ENCODE data around the gene ATP7B. TPM values are rescaled to one million over a fixed set of nuclear protein-coding genes. Genes with fewer than 3 reads are reported as not detected.
"Not testable (repeated sequence)": the region's sequence is repeated elsewhere in the genome, so short reads cannot be mapped to it uniquely, and the experiment has no call there.

Gene ATP7B
- total RNA-seq, 1 experiment from 2014 or later: 4.4 TPM

DNA sequence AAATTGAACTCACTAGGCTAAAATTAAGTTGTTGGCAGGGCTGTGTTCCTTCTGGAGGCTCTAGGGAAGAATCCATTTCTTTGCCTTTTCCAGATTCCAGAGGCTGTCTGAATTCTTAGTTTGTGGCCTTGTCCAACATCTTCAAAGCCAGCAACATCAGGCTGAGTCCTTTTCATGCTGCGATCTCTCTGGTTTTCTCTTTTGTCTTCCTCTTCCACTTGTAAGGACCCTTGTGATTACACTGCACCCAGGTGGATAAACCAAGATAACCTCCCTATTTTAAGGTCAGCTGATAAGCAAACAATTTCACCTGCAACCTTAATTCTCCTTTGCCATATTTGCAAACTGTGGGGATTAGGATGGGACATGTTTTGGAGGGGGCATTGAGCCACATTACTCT, 24.8 kb upstream of the ATP7B start:
- no peak overlapping the region for H3K27ac ChIP-seq (ENCODE audit: low read length)
- no peaks in the 10 kb centered on the region for H3K79me2 ChIP-seq (ENCODE audit: low read length)
- DNase-seq (no peak), ATAC-seq (no peak)
- no peaks in the 10 kb centered on the region for H3K36me3 ChIP-seq (ENCODE audit: low read depth, low read length)
- no peak overlapping the region for H3K9ac ChIP-seq (ENCODE audit: low read length)
- no peak overlapping the region for H3K4me3 ChIP-seq (ENCODE audit: low read length)
- intact Hi-C loops (cut with micrococcal nuclease): no loop called here
- H3K4me1 ChIP-seq (ENCODE audit: insufficient read depth, low read length): no peaks in the 10 kb centered on the region
- ChIA-PET CTCF (interaction anchor here (0.6 kb wide), 1 partner anchor 37 kb away, joined by 3 read pairs; no protein-coding TSS in a partner anchor), POLR2A (ENCODE audit: unreplicated experiment) (no interaction called here)
- no peak overlapping the region for H3K4me2 ChIP-seq (ENCODE audit: low read length)
- H2AFZ ChIP-seq (ENCODE audit: low read length): no peak overlapping the region
- no peaks in the 10 kb centered on the region for H3K9me2 ChIP-seq (replicated peaks; ENCODE audit: low read length)
- no peaks in the 10 kb centered on the region for H3K9me3 ChIP-seq (ENCODE audit: low read length)
- BruUV-seq (replicated peaks): no TSS peak
- H4K20me1 ChIP-seq (ENCODE audit: low read length): no peaks in the 10 kb centered on the region
- TF ChIP-seq, protein P1, sequence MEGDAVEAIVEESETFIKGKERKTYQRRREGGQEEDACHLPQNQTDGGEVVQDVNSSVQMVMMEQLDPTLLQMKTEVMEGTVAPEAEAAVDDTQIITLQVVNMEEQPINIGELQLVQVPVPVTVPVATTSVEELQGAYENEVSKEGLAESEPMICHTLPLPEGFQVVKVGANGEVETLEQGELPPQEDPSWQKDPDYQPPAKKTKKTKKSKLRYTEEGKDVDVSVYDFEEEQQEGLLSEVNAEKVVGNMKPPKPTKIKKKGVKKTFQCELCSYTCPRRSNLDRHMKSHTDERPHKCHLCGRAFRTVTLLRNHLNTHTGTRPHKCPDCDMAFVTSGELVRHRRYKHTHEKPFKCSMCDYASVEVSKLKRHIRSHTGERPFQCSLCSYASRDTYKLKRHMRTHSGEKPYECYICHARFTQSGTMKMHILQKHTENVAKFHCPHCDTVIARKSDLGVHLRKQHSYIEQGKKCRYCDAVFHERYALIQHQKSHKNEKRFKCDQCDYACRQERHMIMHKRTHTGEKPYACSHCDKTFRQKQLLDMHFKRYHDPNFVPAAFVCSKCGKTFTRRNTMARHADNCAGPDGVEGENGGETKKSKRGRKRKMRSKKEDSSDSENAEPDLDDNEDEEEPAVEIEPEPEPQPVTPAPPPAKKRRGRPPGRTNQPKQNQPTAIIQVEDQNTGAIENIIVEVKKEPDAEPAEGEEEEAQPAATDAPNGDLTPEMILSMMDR (conservative IDR thresholded peaks at IDR 0.05; ENCODE audit: low read depth, low read length): no peak
- TF ChIP-seq EZH2phosphoT487 (IDR thresholded peaks at IDR 0.05; ENCODE audit: borderline replicate concordance, low read length): no peak
- TF ChIP-seq EZH2 (IDR thresholded peaks at IDR 0.05; ENCODE audit: low read length, unreplicated experiment): no peak
- no peaks in the 10 kb centered on the region for H3K27me3 ChIP-seq (ENCODE audit: low read length)
- no peaks in the 10 kb centered on the region for H3F3A ChIP-seq (ENCODE audit: low read length, unreplicated experiment)

- POLR2A ChIA-PET (ENCODE audit: unreplicated experiment): no interaction called here
- H3K9ac ChIP-seq (ENCODE audit: low read length): no peak overlapping the region
- intact Hi-C loops (cut with micrococcal nuclease): no loop called here
- H4K20me1 ChIP-seq (ENCODE audit: low read length): no peaks in the 10 kb centered on the region
- H3K4me3 ChIP-seq (ENCODE audit: low read length): no peak overlapping the region
- no peak overlapping the region for H3K27ac ChIP-seq (ENCODE audit: low read length)
- no peaks in the 10 kb centered on the region for H3K36me3 ChIP-seq (ENCODE audit: low read depth, low read length)
- H3K9me2 ChIP-seq (replicated peaks; ENCODE audit: low read length): no peaks in the 10 kb centered on the region
- TF ChIP-seq EZH2phosphoT487 (IDR thresholded peaks at IDR 0.05; ENCODE audit: borderline replicate concordance, low read length) (no peak), EZH2 (IDR thresholded peaks at IDR 0.05; ENCODE audit: low read length, unreplicated experiment) (no peak)
- TF ChIP-seq, protein P1 (conservative IDR thresholded peaks at IDR 0.05; ENCODE audit: low read depth, low read length): no peak
- BruUV-seq (replicated peaks): no TSS peak
- CTCF ChIA-PET: no interaction called here
- H3K4me1 ChIP-seq (ENCODE audit: insufficient read depth, low read length): no peaks in the 10 kb centered on the region
- ATAC-seq (peak; percentile 33), DNase-seq (no peak)
- no peak overlapping the region for H2AFZ ChIP-seq (ENCODE audit: low read length)
- H3K9me3 ChIP-seq (ENCODE audit: low read length): no peaks in the 10 kb centered on the region
- H3F3A ChIP-seq (ENCODE audit: low read length, unreplicated experiment): no peaks in the 10 kb centered on the region
- H3K4me2 ChIP-seq (ENCODE audit: low read length): no peak overlapping the region
- H3K79me2 ChIP-seq (ENCODE audit: low read length): no peaks in the 10 kb centered on the region
- no peaks in the 10 kb centered on the region for H3K27me3 ChIP-seq (ENCODE audit: low read length)
Observed at GRCh38 chr13:52034616-52035226, 23.5 kb upstream of the ATP7B start.

GRCh38 chr13:52033039-52033438, 21.8 kb upstream of the ATP7B start:
- H3K9ac ChIP-seq (ENCODE audit: low read length): no peak overlapping the region
- H3K9me3 ChIP-seq (ENCODE audit: low read length): no peaks in the 10 kb centered on the region
- TF ChIP-seq EZH2 (IDR thresholded peaks at IDR 0.05; ENCODE audit: low read length, unreplicated experiment) (no peak), EZH2phosphoT487 (IDR thresholded peaks at IDR 0.05; ENCODE audit: borderline replicate concordance, low read length) (no peak)
- TF ChIP-seq, protein P1 (conservative IDR thresholded peaks at IDR 0.05; ENCODE audit: low read depth, low read length): no peak
- no peak overlapping the region for H2AFZ ChIP-seq (ENCODE audit: low read length)
- no peak overlapping the region for H3K4me3 ChIP-seq (ENCODE audit: low read length)
- ATAC-seq (no peak), DNase-seq (no peak)
- 0 out of 2 replicates have a peak, but pooled peaks cover 7% of the 10 kb centered on the region for H3K36me3 ChIP-seq (ENCODE audit: low read depth, low read length)
- CTCF ChIA-PET: no interaction called here
- POLR2A ChIA-PET (ENCODE audit: unreplicated experiment): no interaction called here
- no peak overlapping the region for H3K4me2 ChIP-seq (ENCODE audit: low read length)
- H3F3A ChIP-seq (ENCODE audit: low read length, unreplicated experiment): no peaks in the 10 kb centered on the region
- no peaks in the 10 kb centered on the region for H3K9me2 ChIP-seq (replicated peaks; ENCODE audit: low read length)
- H3K27me3 ChIP-seq (ENCODE audit: low read length): no peaks in the 10 kb centered on the region
- H3K4me1 ChIP-seq (ENCODE audit: insufficient read depth, low read length): no peaks in the 10 kb centered on the region
- no peak overlapping the region for H3K27ac ChIP-seq (ENCODE audit: low read length)
- H3K79me2 ChIP-seq (ENCODE audit: low read length): no peaks in the 10 kb centered on the region
- no TSS peak for BruUV-seq (replicated peaks)
- no peaks in the 10 kb centered on the region for H4K20me1 ChIP-seq (ENCODE audit: low read length)
- intact Hi-C loops (cut with micrococcal nuclease): no loop called here

DNA sequence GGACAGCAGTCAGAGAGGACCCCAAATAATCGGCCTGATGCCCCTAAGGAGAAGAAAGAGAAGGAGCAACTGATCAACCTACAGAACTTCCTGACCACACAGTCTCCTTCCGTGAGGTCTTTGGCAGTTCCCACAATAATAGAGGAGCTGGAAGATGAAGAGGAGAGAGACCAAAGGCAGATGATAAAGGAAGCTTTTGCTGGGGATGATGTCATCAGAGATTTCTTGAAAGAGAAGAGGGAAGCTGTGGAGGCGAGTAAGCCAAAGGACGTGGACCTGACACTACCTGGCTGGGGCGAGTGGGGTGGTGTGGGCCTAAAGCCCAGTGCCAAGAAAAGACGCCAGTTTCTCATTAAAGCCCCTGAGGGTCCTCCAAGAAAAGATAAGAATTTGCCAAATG, 19.2 kb upstream of the ATP7B start:
- POLR2A ChIA-PET (ENCODE audit: unreplicated experiment); H3K4me1 ChIP-seq (ENCODE audit: insufficient read depth, low read length); BruUV-seq (replicated peaks); H3K4me2 ChIP-seq (ENCODE audit: low read length); H2AFZ ChIP-seq (ENCODE audit: low read length); intact Hi-C loops (cut with micrococcal nuclease); H3K9me3 ChIP-seq (ENCODE audit: low read length); H3K4me3 ChIP-seq (ENCODE audit: low read length); CTCF ChIA-PET; H3K79me2 ChIP-seq (ENCODE audit: low read length); H3K36me3 ChIP-seq (ENCODE audit: low read depth, low read length); H3K9me2 ChIP-seq (replicated peaks; ENCODE audit: low read length); ATAC-seq; H3F3A ChIP-seq (ENCODE audit: low read length, unreplicated experiment); H3K27me3 ChIP-seq (ENCODE audit: low read length); H3K9ac ChIP-seq (ENCODE audit: low read length); DNase-seq; H4K20me1 ChIP-seq (ENCODE audit: low read length); H3K27ac ChIP-seq (ENCODE audit: low read length): not testable (repeated sequence)

Measured in PC-3 (cell line).